ENCODE measurements around the gene SPRED2. TPM values are rescaled to one million over a fixed set of nuclear protein-coding genes. Genes with fewer than 3 reads are reported as not detected.

Gene SPRED2
- total and polyA plus RNA-seq, 4 donors, result 6.7 to 7.5 (median 7.1) TPM

DNA sequence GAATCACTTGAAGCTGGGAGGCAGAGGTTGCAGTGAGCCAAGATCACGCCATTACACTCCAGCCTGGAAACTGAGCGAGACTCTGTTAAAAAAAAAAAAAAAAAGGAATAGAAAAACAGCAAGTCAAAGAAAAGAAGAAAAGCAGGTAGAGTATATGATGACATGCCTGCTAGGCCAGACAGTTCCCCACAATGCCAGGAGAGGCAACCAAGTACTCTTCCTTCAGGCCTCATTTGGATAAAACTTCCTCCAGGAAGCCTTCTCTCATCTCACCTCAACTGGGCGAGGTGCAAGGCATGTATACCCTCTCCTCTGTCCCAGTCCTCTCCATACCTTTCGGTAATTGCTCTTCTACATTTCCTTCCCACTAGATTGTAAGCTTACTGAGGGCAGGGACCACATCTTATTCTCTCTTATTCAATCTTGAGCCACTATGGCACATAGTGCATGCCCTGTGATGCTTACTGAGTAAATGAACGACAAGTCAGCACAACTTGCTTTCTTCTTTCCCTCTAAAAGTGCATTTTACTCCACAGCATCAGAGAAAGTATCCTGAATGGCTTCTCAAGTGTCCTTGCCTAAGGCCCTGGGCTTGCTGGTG lies 10.1 kb upstream of the SPRED2 start:
- 95% methylated on average over 5 of the region's 5 CpGs for WGBS

More for the DNA sequence above, 10.1 kb upstream of the SPRED2 start:
- Histone ChIP-seq H3K27ac (ENCODE audit: low read depth in 1 of 2, low read length in 2 of 2) (no peak overlapping the region), H3K9me3 (ENCODE audit: control insufficient read depth in 4 of 4, low read length in 3 of 4) (no peaks in the 10 kb centered on the region), H3K4me3 (ENCODE audit: low read depth in 1 of 3, low read length in 3 of 3) (no peak overlapping the region), H3K27me3 (ENCODE audit: control insufficient read depth in 4 of 4, insufficient read depth in 4 of 4, low read length in 3 of 4) (no peaks in the 10 kb centered on the region), H3K4me1 (ENCODE audit: control insufficient read depth in 4 of 4, insufficient read depth in 4 of 4, low read length in 3 of 4) (peaks cover 0 to 3% (median under 1%) of the 10 kb centered on the region in 4 donors), H3K9ac (ENCODE audit: low read depth in 1 of 2, low read length in 2 of 2) (no peak overlapping the region), H3K36me3 (ENCODE audit: control insufficient read depth in 4 of 4, insufficient read depth in 3 of 4, low read depth in 1 of 4, low read length in 3 of 4) (no peaks in the 10 kb centered on the region)
- TF ChIP-seq FOXA2 (IDR thresholded peaks at IDR 0.05) (no peak), GABPA (IDR thresholded peaks at IDR 0.05 in 1 of 2, conservative IDR thresholded peaks at IDR 0.05 in 1 of 2) (no peak), RAD21 (IDR thresholded peaks at IDR 0.05) (no peak), HNF4A (conservative IDR thresholded peaks at IDR 0.05) (no peak), YY1 (IDR thresholded peaks at IDR 0.05) (no peak), EGR1 (IDR thresholded peaks at IDR 0.05; ENCODE audit: low read depth in 2 of 2) (no peak), FOXA1 (IDR thresholded peaks at IDR 0.05) (no peak), RXRA (IDR thresholded peaks at IDR 0.05) (no peak), TAF1 (conservative IDR thresholded peaks at IDR 0.05) (no peak), SP1 (IDR thresholded peaks at IDR 0.05) (no peak), HNF4G (IDR thresholded peaks at IDR 0.05) (no peak), NR2F2 (IDR thresholded peaks at IDR 0.05) (no peak), JUND (IDR thresholded peaks at IDR 0.05) (no peak)
- TF ChIP-seq, protein P1, sequence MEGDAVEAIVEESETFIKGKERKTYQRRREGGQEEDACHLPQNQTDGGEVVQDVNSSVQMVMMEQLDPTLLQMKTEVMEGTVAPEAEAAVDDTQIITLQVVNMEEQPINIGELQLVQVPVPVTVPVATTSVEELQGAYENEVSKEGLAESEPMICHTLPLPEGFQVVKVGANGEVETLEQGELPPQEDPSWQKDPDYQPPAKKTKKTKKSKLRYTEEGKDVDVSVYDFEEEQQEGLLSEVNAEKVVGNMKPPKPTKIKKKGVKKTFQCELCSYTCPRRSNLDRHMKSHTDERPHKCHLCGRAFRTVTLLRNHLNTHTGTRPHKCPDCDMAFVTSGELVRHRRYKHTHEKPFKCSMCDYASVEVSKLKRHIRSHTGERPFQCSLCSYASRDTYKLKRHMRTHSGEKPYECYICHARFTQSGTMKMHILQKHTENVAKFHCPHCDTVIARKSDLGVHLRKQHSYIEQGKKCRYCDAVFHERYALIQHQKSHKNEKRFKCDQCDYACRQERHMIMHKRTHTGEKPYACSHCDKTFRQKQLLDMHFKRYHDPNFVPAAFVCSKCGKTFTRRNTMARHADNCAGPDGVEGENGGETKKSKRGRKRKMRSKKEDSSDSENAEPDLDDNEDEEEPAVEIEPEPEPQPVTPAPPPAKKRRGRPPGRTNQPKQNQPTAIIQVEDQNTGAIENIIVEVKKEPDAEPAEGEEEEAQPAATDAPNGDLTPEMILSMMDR (IDR thresholded peaks at IDR 0.05; ENCODE audit: low read depth, low read length, missing input control), result no peak
- TF ChIP-seq, protein P2, sequence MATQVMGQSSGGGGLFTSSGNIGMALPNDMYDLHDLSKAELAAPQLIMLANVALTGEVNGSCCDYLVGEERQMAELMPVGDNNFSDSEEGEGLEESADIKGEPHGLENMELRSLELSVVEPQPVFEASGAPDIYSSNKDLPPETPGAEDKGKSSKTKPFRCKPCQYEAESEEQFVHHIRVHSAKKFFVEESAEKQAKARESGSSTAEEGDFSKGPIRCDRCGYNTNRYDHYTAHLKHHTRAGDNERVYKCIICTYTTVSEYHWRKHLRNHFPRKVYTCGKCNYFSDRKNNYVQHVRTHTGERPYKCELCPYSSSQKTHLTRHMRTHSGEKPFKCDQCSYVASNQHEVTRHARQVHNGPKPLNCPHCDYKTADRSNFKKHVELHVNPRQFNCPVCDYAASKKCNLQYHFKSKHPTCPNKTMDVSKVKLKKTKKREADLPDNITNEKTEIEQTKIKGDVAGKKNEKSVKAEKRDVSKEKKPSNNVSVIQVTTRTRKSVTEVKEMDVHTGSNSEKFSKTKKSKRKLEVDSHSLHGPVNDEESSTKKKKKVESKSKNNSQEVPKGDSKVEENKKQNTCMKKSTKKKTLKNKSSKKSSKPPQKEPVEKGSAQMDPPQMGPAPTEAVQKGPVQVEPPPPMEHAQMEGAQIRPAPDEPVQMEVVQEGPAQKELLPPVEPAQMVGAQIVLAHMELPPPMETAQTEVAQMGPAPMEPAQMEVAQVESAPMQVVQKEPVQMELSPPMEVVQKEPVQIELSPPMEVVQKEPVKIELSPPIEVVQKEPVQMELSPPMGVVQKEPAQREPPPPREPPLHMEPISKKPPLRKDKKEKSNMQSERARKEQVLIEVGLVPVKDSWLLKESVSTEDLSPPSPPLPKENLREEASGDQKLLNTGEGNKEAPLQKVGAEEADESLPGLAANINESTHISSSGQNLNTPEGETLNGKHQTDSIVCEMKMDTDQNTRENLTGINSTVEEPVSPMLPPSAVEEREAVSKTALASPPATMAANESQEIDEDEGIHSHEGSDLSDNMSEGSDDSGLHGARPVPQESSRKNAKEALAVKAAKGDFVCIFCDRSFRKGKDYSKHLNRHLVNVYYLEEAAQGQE (IDR thresholded peaks at IDR 0.05), result no peak
- TF ChIP-seq, protein P3, sequence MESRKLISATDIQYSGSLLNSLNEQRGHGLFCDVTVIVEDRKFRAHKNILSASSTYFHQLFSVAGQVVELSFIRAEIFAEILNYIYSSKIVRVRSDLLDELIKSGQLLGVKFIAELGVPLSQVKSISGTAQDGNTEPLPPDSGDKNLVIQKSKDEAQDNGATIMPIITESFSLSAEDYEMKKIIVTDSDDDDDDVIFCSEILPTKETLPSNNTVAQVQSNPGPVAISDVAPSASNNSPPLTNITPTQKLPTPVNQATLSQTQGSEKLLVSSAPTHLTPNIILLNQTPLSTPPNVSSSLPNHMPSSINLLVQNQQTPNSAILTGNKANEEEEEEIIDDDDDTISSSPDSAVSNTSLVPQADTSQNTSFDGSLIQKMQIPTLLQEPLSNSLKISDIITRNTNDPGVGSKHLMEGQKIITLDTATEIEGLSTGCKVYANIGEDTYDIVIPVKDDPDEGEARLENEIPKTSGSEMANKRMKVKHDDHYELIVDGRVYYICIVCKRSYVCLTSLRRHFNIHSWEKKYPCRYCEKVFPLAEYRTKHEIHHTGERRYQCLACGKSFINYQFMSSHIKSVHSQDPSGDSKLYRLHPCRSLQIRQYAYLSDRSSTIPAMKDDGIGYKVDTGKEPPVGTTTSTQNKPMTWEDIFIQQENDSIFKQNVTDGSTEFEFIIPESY (IDR thresholded peaks at IDR 0.05), result no peak
- TF ChIP-seq, protein P4, sequence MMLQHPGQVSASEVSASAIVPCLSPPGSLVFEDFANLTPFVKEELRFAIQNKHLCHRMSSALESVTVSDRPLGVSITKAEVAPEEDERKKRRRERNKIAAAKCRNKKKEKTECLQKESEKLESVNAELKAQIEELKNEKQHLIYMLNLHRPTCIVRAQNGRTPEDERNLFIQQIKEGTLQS (IDR thresholded peaks at IDR 0.05), result no peak
- TF ChIP-seq, protein P5, sequence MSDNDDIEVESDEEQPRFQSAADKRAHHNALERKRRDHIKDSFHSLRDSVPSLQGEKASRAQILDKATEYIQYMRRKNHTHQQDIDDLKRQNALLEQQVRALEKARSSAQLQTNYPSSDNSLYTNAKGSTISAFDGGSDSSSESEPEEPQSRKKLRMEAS (IDR thresholded peaks at IDR 0.05), result no peak
- DNase-seq (ENCODE audit: low spot score), result no peak
